ENCODE measurements around the gene ZNF280B. TPM values are rescaled to one million over a fixed set of nuclear protein-coding genes. Genes with fewer than 3 reads are reported as not detected.

Gene ZNF280B
- total and polyA plus RNA-seq, 2 experiments from 2014 or later, result 5.5 to 6.7 TPM

- TF ChIP-seq ZNF462 (CRISPR knock-in tag; IDR thresholded peaks at IDR 0.05), result no peak
- no peak for TF ChIP-seq ETS1 (IDR thresholded peaks at IDR 0.05)
- TF ChIP-seq JUNB (IDR thresholded peaks at IDR 0.05; ENCODE audit: unreplicated experiment), result no peak
Measured at GRCh38 chr22:22555596-22555995, 47.1 kb upstream of the ZNF280B start (continued).

- Mint-ChIP-seq H3K27me3 (ENCODE audit: insufficient read depth, low read depth, poor library complexity) (peaks cover 75% of the 10 kb centered on the region), H3K4me1 (no peaks in the 10 kb centered on the region; the same call in 2 of the 3 replicates), H3K4me3 (no peak overlapping the region), H3K9me3 (peaks cover 26% of the 10 kb centered on the region), H3K36me3 (ENCODE audit: low read depth) (peaks cover 5% of the 10 kb centered on the region; the same call in 2 of the 3 replicates), H3K27ac (no peak overlapping the region)
- Histone ChIP-seq H4K20me1 (replicated peaks; ENCODE audit: insufficient read depth) (no peaks in the 10 kb centered on the region; the same call in 1 of the 2 replicates), H3K27me3 (ENCODE audit: insufficient read depth) (peaks cover 81% of the 10 kb centered on the region), H3K36me3 (ENCODE audit: insufficient read depth) (no peaks in the 10 kb centered on the region), H3K4me3 (no peak overlapping the region), H2AFZ (no peak overlapping the region), H3F3A (replicated peaks; ENCODE audit: low read depth) (no peaks in the 10 kb centered on the region), H3K9me2 (ENCODE audit: insufficient read depth) (no peaks in the 10 kb centered on the region), H3K79me2 (replicated peaks; ENCODE audit: insufficient read depth) (no peaks in the 10 kb centered on the region), H3K27ac (ENCODE audit: low read depth) (no peak overlapping the region), H3K4me1 (ENCODE audit: insufficient read depth) (no peaks in the 10 kb centered on the region), H3K4me2 (no peak overlapping the region)
- ATAC-seq (no peak), DNase-seq (ENCODE audit: low spot score) (no peak)
- TF ChIP-seq NANOG (IDR thresholded peaks at IDR 0.05; ENCODE audit: borderline replicate concordance) (no peak), ZNF462 (CRISPR knock-in tag; IDR thresholded peaks at IDR 0.05) (no peak), CREB1 (CRISPR knock-in tag; IDR thresholded peaks at IDR 0.05; ENCODE audit: low read depth) (no peak), JUNB (IDR thresholded peaks at IDR 0.05; ENCODE audit: unreplicated experiment) (no peak)
Measured at GRCh38 chr22:22554587-22555284, 46.2 kb upstream of the ZNF280B start.

All from GM23338 (cell line).